ENCODE results near the gene CGB3.
"Not testable (repeated sequence)": the region's sequence is repeated elsewhere in the genome, so short reads cannot be mapped to it uniquely, and the experiment has no call there.

The CGB3 gene

GRCh38 chr19:49056101-49056901, 32.2 kb upstream of the CGB3 start:
- H3K4me1 ChIP-seq (ENCODE audit: insufficient read depth, poor library complexity, severe bottlenecking): no peaks in the 10 kb centered on the region
- peak overlapping the region; percentile 45 for H3K4me3 ChIP-seq (ENCODE audit: severe bottlenecking)
- H3K27ac ChIP-seq (ENCODE audit: poor library complexity, severe bottlenecking): peak overlapping the region; percentile 59
- DNase-seq (ENCODE audit: low spot score): peak; percentile 73
- no peaks in the 10 kb centered on the region for H3K9me3 ChIP-seq (ENCODE audit: severe bottlenecking)
- TF ChIP-seq, protein P1, sequence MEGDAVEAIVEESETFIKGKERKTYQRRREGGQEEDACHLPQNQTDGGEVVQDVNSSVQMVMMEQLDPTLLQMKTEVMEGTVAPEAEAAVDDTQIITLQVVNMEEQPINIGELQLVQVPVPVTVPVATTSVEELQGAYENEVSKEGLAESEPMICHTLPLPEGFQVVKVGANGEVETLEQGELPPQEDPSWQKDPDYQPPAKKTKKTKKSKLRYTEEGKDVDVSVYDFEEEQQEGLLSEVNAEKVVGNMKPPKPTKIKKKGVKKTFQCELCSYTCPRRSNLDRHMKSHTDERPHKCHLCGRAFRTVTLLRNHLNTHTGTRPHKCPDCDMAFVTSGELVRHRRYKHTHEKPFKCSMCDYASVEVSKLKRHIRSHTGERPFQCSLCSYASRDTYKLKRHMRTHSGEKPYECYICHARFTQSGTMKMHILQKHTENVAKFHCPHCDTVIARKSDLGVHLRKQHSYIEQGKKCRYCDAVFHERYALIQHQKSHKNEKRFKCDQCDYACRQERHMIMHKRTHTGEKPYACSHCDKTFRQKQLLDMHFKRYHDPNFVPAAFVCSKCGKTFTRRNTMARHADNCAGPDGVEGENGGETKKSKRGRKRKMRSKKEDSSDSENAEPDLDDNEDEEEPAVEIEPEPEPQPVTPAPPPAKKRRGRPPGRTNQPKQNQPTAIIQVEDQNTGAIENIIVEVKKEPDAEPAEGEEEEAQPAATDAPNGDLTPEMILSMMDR (IDR thresholded peaks at IDR 0.05; ENCODE audit: poor library complexity, severe bottlenecking): no peak
- ATAC-seq (ENCODE audit: low read depth): peak; percentile 71
- H3K27me3 ChIP-seq (ENCODE audit: insufficient read depth, poor library complexity, severe bottlenecking): no peaks in the 10 kb centered on the region
- H3K36me3 ChIP-seq (ENCODE audit: low read depth): no peaks in the 10 kb centered on the region

DNA sequence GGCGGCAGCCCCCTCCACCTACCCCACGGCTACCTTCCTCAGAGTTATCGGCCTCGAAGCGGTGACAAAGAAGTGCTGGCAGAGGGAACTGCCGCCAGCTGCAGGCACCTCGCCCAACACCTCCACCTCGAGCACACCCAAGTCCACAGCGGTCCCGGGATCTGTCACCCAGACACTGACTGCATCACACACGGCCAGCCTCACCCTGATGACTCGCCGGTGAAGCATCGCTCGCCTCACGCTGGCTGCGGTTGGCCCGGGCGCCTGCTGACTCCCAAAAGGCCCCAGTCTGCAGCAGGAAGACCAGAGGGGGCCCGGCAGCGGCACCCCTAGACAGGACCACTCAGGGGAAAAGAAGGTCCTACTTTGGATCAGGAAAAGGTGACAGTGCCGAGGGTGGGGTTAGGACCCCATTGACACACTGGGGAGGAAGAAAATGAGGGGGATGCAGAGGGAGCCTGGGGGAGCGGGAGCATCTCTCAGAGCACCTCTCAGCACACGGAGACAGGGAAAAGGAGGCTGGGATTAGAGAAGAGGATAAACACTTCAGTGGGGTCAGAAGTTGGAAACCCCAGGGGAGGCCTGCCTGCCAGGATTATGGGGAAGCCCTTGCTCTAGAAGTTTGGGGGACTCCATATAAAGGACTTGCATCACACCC, 26.4 kb upstream of the CGB3 start:
- not testable (repeated sequence) for DNase-seq (ENCODE audit: low spot score); H3K4me1 ChIP-seq (ENCODE audit: insufficient read depth, poor library complexity, severe bottlenecking); H3K27me3 ChIP-seq (ENCODE audit: insufficient read depth, poor library complexity, severe bottlenecking); H3K36me3 ChIP-seq (ENCODE audit: low read depth); H3K4me3 ChIP-seq (ENCODE audit: severe bottlenecking); H3K9me3 ChIP-seq (ENCODE audit: severe bottlenecking)
- peak; percentile 99 for ATAC-seq (ENCODE audit: low read depth)
- peak overlapping the region; percentile 34 for H3K27ac ChIP-seq (ENCODE audit: poor library complexity, severe bottlenecking)

GRCh38 chr19:49049834-49050233, 25.7 kb upstream of the CGB3 start:
- H3K4me1 ChIP-seq (ENCODE audit: insufficient read depth, poor library complexity, severe bottlenecking); H3K36me3 ChIP-seq (ENCODE audit: low read depth); DNase-seq (ENCODE audit: low spot score): not testable (repeated sequence)

GRCh38 chr19:49049011-49049410, 24.9 kb upstream of the CGB3 start, which contains the start of gene CGB8:
TSS of gene CGB8 (minus strand) at chr19:49049111. CDS start at chr19:49048739, 372 bp downstream.
- ATAC-seq (ENCODE audit: low read depth); H3K4me1 ChIP-seq (ENCODE audit: insufficient read depth, poor library complexity, severe bottlenecking); H3K9me3 ChIP-seq (ENCODE audit: severe bottlenecking); H3K4me3 ChIP-seq (ENCODE audit: severe bottlenecking); H3K27ac ChIP-seq (ENCODE audit: poor library complexity, severe bottlenecking); H3K36me3 ChIP-seq (ENCODE audit: low read depth); H3K27me3 ChIP-seq (ENCODE audit: insufficient read depth, poor library complexity, severe bottlenecking); DNase-seq (ENCODE audit: low spot score): not testable (repeated sequence)

More at GRCh38 chr19:49049834-49050233, 25.7 kb upstream of the CGB3 start:
- peak overlapping the region; percentile 34 for H3K27ac ChIP-seq (ENCODE audit: poor library complexity, severe bottlenecking)
- ATAC-seq (ENCODE audit: low read depth); H3K27me3 ChIP-seq (ENCODE audit: insufficient read depth, poor library complexity, severe bottlenecking); H3K4me3 ChIP-seq (ENCODE audit: severe bottlenecking); H3K9me3 ChIP-seq (ENCODE audit: severe bottlenecking): not testable (repeated sequence)

GRCh38 chr19:49043548-49043947, 19.4 kb upstream of the CGB3 start, which contains the start of gene CGB5:
TSS of gene CGB5 (plus strand) at chr19:49043848. CDS start at chr19:49044210, 362 bp downstream.
- H3K27me3 ChIP-seq (ENCODE audit: insufficient read depth, poor library complexity, severe bottlenecking); H3K4me3 ChIP-seq (ENCODE audit: severe bottlenecking); H3K4me1 ChIP-seq (ENCODE audit: insufficient read depth, poor library complexity, severe bottlenecking); H3K36me3 ChIP-seq (ENCODE audit: low read depth); H3K9me3 ChIP-seq (ENCODE audit: severe bottlenecking); ATAC-seq (ENCODE audit: low read depth); DNase-seq (ENCODE audit: low spot score); H3K27ac ChIP-seq (ENCODE audit: poor library complexity, severe bottlenecking): not testable (repeated sequence)

DNA sequence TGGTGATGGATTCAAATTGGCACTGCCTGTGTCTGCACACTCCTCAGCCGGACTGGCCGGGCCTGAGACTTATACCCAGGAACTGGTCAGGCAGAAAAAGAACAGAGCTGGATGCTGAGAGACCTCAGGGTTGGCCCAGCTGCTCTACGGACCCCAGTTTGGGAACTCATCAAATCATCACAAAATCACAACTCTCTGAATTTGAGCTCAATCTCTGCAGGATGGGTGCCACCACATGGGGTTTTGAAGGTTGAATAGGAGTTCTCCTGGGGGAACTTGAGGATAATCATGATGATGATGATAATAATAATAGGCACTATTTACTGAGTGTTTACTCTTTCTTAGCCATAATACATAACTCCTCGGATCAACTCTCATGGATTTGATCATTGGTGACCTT, 18.5 kb upstream of the CGB3 start:
- H3K4me1 ChIP-seq (ENCODE audit: insufficient read depth, poor library complexity, severe bottlenecking); DNase-seq (ENCODE audit: low spot score); H3K27me3 ChIP-seq (ENCODE audit: insufficient read depth, poor library complexity, severe bottlenecking); H3K27ac ChIP-seq (ENCODE audit: poor library complexity, severe bottlenecking); H3K36me3 ChIP-seq (ENCODE audit: low read depth); H3K4me3 ChIP-seq (ENCODE audit: severe bottlenecking); H3K9me3 ChIP-seq (ENCODE audit: severe bottlenecking); ATAC-seq (ENCODE audit: low read depth): not testable (repeated sequence)

DNA sequence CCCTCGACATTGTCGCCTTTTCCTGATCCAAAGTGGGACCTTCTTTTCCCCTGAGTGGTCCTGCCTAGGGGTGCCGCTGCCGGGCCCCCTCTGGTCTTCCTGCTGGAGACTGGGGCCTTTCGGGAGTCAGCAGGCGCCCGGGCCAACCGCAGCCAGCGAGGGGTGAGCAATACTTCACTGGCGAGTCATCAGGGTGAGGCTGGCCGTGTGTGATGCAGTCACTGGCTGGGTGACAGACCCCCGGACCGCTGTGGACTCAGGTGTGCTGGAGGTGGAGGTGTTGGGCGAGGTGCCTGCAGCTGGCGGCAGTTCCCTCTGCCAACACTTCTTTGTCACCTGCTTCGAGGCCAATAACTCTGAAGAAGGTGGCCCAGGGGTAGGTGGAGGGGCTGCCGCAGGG, 18.0 kb upstream of the CGB3 start:
- DNase-seq (ENCODE audit: low spot score) (no peak), ATAC-seq (ENCODE audit: low read depth) (peak; percentile 68)
- Histone ChIP-seq H3K27ac (ENCODE audit: poor library complexity, severe bottlenecking) (peak overlapping the region; percentile 11), H3K4me1 (ENCODE audit: insufficient read depth, poor library complexity, severe bottlenecking) (no peaks in the 10 kb centered on the region), H3K9me3 (ENCODE audit: severe bottlenecking) (no peaks in the 10 kb centered on the region), H3K4me3 (ENCODE audit: severe bottlenecking) (no peak overlapping the region), H3K27me3 (ENCODE audit: insufficient read depth, poor library complexity, severe bottlenecking) (no peaks in the 10 kb centered on the region), H3K36me3 (ENCODE audit: low read depth) (no peaks in the 10 kb centered on the region)
- TF ChIP-seq, protein P1 (IDR thresholded peaks at IDR 0.05; ENCODE audit: poor library complexity, severe bottlenecking): no peak

DNA sequence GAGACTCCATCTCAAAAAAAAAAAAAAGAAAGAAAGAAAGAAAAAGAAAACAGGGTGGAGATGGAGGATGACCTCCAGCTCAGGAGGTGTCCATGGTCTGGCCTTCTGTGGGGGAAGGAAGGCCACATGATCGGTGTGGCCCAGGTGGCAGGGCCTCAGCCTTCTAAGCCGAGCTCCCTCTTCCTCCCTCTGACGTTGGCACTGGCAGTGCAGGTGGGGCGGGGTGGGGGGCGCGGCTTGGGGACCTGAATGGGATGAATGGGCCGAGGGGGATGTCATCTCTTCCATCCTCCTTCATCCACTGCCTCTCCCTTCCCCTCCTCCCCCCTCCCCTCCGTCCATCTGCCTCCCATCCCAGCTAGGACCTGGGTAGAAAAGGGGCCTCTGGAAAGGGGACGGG, 15.6 kb upstream of the CGB3 start:
- H3K4me1 ChIP-seq (ENCODE audit: insufficient read depth, poor library complexity, severe bottlenecking); H3K4me3 ChIP-seq (ENCODE audit: severe bottlenecking); H3K27me3 ChIP-seq (ENCODE audit: insufficient read depth, poor library complexity, severe bottlenecking); H3K27ac ChIP-seq (ENCODE audit: poor library complexity, severe bottlenecking); H3K36me3 ChIP-seq (ENCODE audit: low read depth); H3K9me3 ChIP-seq (ENCODE audit: severe bottlenecking); DNase-seq (ENCODE audit: low spot score); ATAC-seq (ENCODE audit: low read depth): not testable (repeated sequence)

- H3K4me3 ChIP-seq (ENCODE audit: severe bottlenecking); H3K36me3 ChIP-seq (ENCODE audit: low read depth); H3K9me3 ChIP-seq (ENCODE audit: severe bottlenecking); H3K27me3 ChIP-seq (ENCODE audit: insufficient read depth, poor library complexity, severe bottlenecking); DNase-seq (ENCODE audit: low spot score); H3K4me1 ChIP-seq (ENCODE audit: insufficient read depth, poor library complexity, severe bottlenecking): not testable (repeated sequence)
- H3K27ac ChIP-seq (ENCODE audit: poor library complexity, severe bottlenecking): peak overlapping the region; percentile 26
- ATAC-seq (ENCODE audit: low read depth): peak; percentile 82
Observed at GRCh38 chr19:49038557-49039276, 14.6 kb upstream of the CGB3 start.

All from RWPE2 (cell line).